PC-9 (cell line): ENCODE data around the gene EPHA4. TPM values are rescaled to one million over a fixed set of nuclear protein-coding genes. Genes with fewer than 3 reads are reported as not detected.
A peak's percentile ranks its signal among the peaks of the same experiment; 100 is the strongest.

Experiments
- BruUV-seq: library from RNA; stranded (reverse); fragments of 400-500 nt; replicated peaks from 2 replicates; lab custom pipeline; 2021; lab: Mats Ljungman, UMichigan
- CTCF ChIA-PET: fragments of 300-600 bp; sonication (Branson Sonifier 250); formaldehyde crosslinking; loops from one replicate; lab custom pipeline; 2022; ENCODE audit warnings: antibody characterized with exemption; lab: Charles Lee
- POLR2A ChIA-PET: fragments of 300-600 bp; sonication (Branson Sonifier 250); formaldehyde crosslinking; loops from one replicate; lab custom pipeline; 2022; ENCODE audit warnings: antibody characterized with exemption; ENCODE audit not compliant: unreplicated experiment; lab: Charles Lee
- DNase-seq, 2 experiments: peaks; one replicate each; pipeline versions ENCODE4 v3.0.0 to v3.0.0-alpha.2; 2015 to 2022; ENCODE audit warnings: mixed read lengths in 1 of 2
- H2AFZ ChIP-seq: fragments of 200-600 bp; sonication (generic); 2 replicates; pipeline ENCODE4 v1.8.1; 2017; ENCODE audit warnings: antibody characterized with exemption
- H3F3A ChIP-seq: fragments of 200-600 bp; sonication (generic); 2 replicates; pipeline ENCODE4 v1.8.1; 2017; ENCODE audit warnings: antibody characterized with exemption, mild to moderate bottlenecking, low read depth; ENCODE audit not compliant: insufficient read depth
- H3K27ac ChIP-seq: fragments of 200-600 bp; sonication (generic); 2 replicates; pipeline ENCODE4 v1.6.1; 2016; ENCODE audit warnings: mixed run types
- H3K27me3 ChIP-seq: fragments of 200-600 bp; sonication (generic); 2 replicates; pipeline ENCODE4 v1.6.1; 2016; ENCODE audit warnings: low read depth, mixed run types; ENCODE audit not compliant: insufficient read depth
- H3K36me3 ChIP-seq: fragments of 200-600 bp; sonication (generic); 2 replicates; pipeline ENCODE4 v1.6.1; 2016; ENCODE audit warnings: low read depth, mixed run types
- H3K4me1 ChIP-seq: fragments of 200-600 bp; sonication (generic); replicated peaks from 2 replicates; pipeline ENCODE4 v1.6.1; 2016; ENCODE audit warnings: mixed run types; ENCODE audit not compliant: insufficient read depth
- H3K4me2 ChIP-seq: fragments of 200-600 bp; sonication (generic); 2 replicates; pipeline ENCODE4 v1.6.1; 2017; ENCODE audit warnings: mixed run types
- H3K4me3 ChIP-seq: fragments of 200-600 bp; sonication (generic); 2 replicates; pipeline ENCODE4 v1.6.1; 2016; ENCODE audit warnings: mixed run types
- H3K79me2 ChIP-seq: fragments of 200-600 bp; sonication (generic); 2 replicates; pipeline ENCODE4 v1.6.1; 2017; ENCODE audit warnings: low read depth, mixed run types
- H3K9me2 ChIP-seq: fragments of 200-600 bp; sonication (generic); 2 replicates; pipeline ENCODE4 v1.8.1; 2017; ENCODE audit warnings: mild to moderate bottlenecking; ENCODE audit not compliant: insufficient read depth
- H3K9me3 ChIP-seq: fragments of 200-600 bp; sonication (generic); 2 replicates; pipeline ENCODE4 v1.8.1; 2016; ENCODE audit warnings: low read depth; ENCODE audit not compliant: insufficient read depth
- H4K20me1 ChIP-seq: fragments of 200-600 bp; sonication (generic); 2 replicates; pipeline ENCODE4 v1.8.1; 2017; ENCODE audit not compliant: insufficient read depth
- CTCF ChIP-seq: fragments of 200-600 bp; sonication (generic); conservative IDR thresholded peaks from 2 replicates; pipeline ENCODE4 v1.6.1; 2017; ENCODE audit warnings: mixed run types, antibody characterized with exemption, mild to moderate bottlenecking, moderate library complexity
- EZH2 ChIP-seq: fragments of 200-600 bp; sonication (generic); IDR thresholded peaks from 2 replicates; pipeline ENCODE4 v1.8.0; 2017; ENCODE audit warnings: antibody characterized with exemption, low read depth
- intact Hi-C: fragments of 100-400 bp; cut with micrococcal nuclease; formaldehyde crosslinking; loops from one replicate; pipeline ENCODE4 v1.10.0; 2022; ENCODE audit not compliant: unreplicated experiment
- total RNA-seq: library from RNA; stranded (reverse); gene quantifications from 2 replicates; pipeline ENCODE4 v1.2.3, GENCODE V29; 2021

EPHA4 gene
- total RNA-seq, 1 experiment from 2014 or later, result 10.6 TPM

GRCh38 chr2:221465776-221466175, 106.3 kb downstream of the EPHA4 start:
- no TSS peak for BruUV-seq
- intact Hi-C loops, result loop anchor here (1.0 kb wide), 1 partner anchor 16 kb away; no protein-coding TSS in a partner anchor
- DNase-seq, result no peak
- no peak overlapping the region for H3K4me2 ChIP-seq
- no peaks in the 10 kb centered on the region for H4K20me1 ChIP-seq
- H3K9me2 ChIP-seq, result 0 out of 2 replicates have a peak, but pooled peaks cover 2% of the 10 kb centered on the region
- no peaks in the 10 kb centered on the region for H3K36me3 ChIP-seq
- H3K9me3 ChIP-seq, result no peaks in the 10 kb centered on the region
- no peak overlapping the region for H3K27ac ChIP-seq
- no peaks in the 10 kb centered on the region for H3F3A ChIP-seq
- TF ChIP-seq EZH2 (no peak), CTCF (no peak)
- no peak overlapping the region for H3K4me3 ChIP-seq
- no peak overlapping the region for H2AFZ ChIP-seq
- H3K27me3 ChIP-seq, result no peaks in the 10 kb centered on the region
- peaks cover 14% of the 10 kb centered on the region for H3K4me1 ChIP-seq
- ChIA-PET POLR2A (no interaction called here), CTCF (interaction anchor here (0.5 kb wide), 1 partner anchor 13 kb away, joined by 4 read pairs; no protein-coding TSS in a partner anchor)
- H3K79me2 ChIP-seq, result no peaks in the 10 kb centered on the region

- ChIA-PET CTCF (no interaction called here), POLR2A (interaction anchor here (0.7 kb wide), 2 partner anchors 31 to 126 kb away, joined by 3 to 4 read pairs; no protein-coding TSS in a partner anchor)
- Histone ChIP-seq H3K4me3 (no peak overlapping the region), H3K27ac (no peak overlapping the region), H3K9me2 (no peaks in the 10 kb centered on the region), H4K20me1 (no peaks in the 10 kb centered on the region), H2AFZ (no peak overlapping the region), H3K4me1 (peaks cover 14% of the 10 kb centered on the region), H3K9me3 (no peaks in the 10 kb centered on the region), H3K79me2 (no peaks in the 10 kb centered on the region), H3K36me3 (no peaks in the 10 kb centered on the region), H3F3A (no peaks in the 10 kb centered on the region), H3K27me3 (no peaks in the 10 kb centered on the region), H3K4me2 (no peak overlapping the region)
- BruUV-seq, result no TSS peak
- no peak for DNase-seq
- no peak for TF ChIP-seq EZH2
- TF ChIP-seq CTCF, result no peak
- intact Hi-C loops, result loop anchor here (1.0 kb wide), 1 partner anchor 16 kb away; no protein-coding TSS in a partner anchor
Observed at GRCh38 chr2:221464971-221465370, 107.1 kb downstream of the EPHA4 start.

GRCh38 chr2:221463241-221463896, 108.7 kb downstream of the EPHA4 start:
- peak in 1 of 2 experiments; percentile 66 for DNase-seq
- CTCF ChIA-PET, result no interaction called here

More at GRCh38 chr2:221463241-221463896, 108.7 kb downstream of the EPHA4 start:
- no peaks in the 10 kb centered on the region for H3F3A ChIP-seq
- no TSS peak for BruUV-seq
- H2AFZ ChIP-seq, result no peak overlapping the region; the same call in 1 of the 2 replicates
- intact Hi-C loops, result no loop called here
- H4K20me1 ChIP-seq, result no peaks in the 10 kb centered on the region
- no peaks in the 10 kb centered on the region for H3K36me3 ChIP-seq
- H3K4me2 ChIP-seq, result peak overlapping the region; percentile 3; the same call in 1 of the 2 replicates
- no peaks in the 10 kb centered on the region for H3K27me3 ChIP-seq
- POLR2A ChIA-PET, result interaction anchor here (0.6 kb wide), 1 partner anchor 63 kb away, joined by 5 read pairs; no protein-coding TSS in a partner anchor
- H3K79me2 ChIP-seq, result no peaks in the 10 kb centered on the region
- H3K4me3 ChIP-seq, result no peak overlapping the region
- H3K9me3 ChIP-seq, result no peaks in the 10 kb centered on the region
- H3K9me2 ChIP-seq, result no peaks in the 10 kb centered on the region
- no peak overlapping the region for H3K27ac ChIP-seq
- H3K4me1 ChIP-seq, result peaks cover 14% of the 10 kb centered on the region
- TF ChIP-seq EZH2 (no peak), CTCF (no peak)
